ENCODE results near the gene HDAC11.

Gene HDAC11

GRCh38 chr3:13543253-13543652 lies 63.1 kb downstream of the HDAC11 start:
- DNase-seq (ENCODE audit: low read depth) = peak; percentile 93

- peak; percentile 95 for DNase-seq (ENCODE audit: low read depth)
Observed at GRCh38 chr3:13544293-13544831, 64.3 kb downstream of the HDAC11 start.

GRCh38 chr3:13544951-13545651 lies 65.0 kb downstream of the HDAC11 start:
- DNase-seq (ENCODE audit: low read depth) = no peak

DNA sequence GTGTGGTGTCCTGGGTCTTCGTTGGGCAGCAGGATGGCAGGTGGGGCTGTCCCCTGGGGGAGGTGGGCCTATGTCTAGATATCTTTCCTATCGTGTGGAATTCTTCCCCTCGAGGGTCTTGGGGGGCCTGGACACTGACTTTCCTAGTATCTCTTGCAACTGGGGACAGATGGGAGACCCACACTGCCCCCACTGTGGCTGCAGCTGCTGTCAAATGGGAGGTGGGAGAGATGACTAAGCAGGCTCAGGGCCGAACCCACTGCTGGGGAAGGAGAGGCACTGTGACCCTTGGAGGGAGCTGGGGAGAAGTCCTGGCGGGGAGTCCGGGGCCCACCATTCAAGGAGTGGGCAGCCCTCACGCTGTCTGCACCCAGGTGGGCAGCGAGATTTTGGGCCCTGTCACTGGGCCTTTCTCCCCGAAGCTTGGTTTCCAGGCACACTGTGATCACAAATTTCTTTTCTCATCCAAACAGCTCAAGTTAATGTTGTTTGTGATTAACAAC lies 65.9 kb downstream of the HDAC11 start:
- no peak for DNase-seq (ENCODE audit: low read depth)

DNA sequence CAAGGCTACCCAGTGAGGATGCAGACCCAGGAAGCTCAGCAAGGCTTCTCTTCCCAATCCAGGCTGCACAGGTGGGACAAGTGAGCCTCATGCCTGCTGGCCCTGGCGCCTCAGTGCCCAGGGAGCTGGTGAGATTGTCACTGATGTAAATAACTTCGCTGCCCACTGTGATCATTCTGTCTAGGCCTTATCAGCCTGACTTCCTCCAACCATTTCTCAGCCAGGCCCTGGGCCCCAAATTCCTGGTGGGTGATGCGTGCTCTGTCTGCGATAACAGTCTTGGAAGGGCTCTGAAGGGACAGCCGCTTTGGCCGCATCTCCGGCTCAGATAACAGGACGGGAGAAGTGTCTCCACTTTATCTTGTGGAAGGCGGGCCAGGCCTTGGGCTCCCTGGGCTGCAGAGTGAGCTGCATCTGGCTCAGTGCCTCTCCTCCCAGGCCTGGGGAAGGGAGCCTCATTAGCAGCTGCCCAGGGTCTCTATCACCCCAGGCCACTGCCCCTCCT lies 66.6 kb downstream of the HDAC11 start:
- peak; percentile 72 for DNase-seq (ENCODE audit: low read depth)

DNA sequence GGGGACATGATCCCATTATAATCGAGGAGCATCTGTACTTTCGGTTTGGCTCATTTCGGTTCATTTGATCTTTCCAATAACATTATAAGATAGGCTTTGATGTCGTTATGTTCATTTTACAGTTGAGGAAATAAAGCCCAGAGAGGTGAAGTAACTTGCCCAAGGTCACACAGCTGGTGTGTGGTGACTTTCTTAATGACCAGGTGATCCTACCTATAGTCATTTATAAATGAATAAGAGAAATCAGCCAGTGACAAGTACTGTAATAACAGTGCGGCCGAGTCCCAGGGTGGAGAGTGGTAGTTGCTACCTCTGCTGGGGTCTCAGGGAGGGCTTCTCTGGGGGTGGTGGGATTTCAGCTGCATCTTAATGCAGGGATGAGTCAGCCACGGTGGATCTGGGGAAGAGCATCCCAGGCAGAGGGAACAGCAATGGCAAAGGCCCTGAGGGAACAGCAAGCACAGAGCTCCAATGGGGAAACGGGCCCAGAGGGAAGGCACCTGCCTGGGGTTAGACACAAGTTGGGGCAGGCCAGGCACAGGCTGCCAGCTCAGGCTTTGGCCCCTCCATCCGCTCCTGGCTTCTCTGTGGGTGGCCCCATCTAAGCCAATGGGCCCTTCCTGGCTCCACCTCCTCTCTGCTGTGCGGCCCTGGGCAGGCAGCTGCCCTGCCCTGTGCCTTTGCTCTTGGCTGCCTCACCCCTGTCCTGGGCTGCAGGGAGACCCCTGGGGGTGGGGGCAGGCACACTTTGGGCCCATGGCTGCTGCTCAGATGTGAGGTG lies 67.7 kb downstream of the HDAC11 start:
- DNase-seq (ENCODE audit: low read depth) = no peak

- DNase-seq (ENCODE audit: low read depth) = peak; percentile 79
Observed at GRCh38 chr3:13548696-13549622, 68.9 kb downstream of the HDAC11 start, which contains the start of gene FBLN2. Gene FBLN2, plus strand, starts transcription at chr3:13549125. Its CDS starts 21,231 bp downstream, at chr3:13570356.

DNA sequence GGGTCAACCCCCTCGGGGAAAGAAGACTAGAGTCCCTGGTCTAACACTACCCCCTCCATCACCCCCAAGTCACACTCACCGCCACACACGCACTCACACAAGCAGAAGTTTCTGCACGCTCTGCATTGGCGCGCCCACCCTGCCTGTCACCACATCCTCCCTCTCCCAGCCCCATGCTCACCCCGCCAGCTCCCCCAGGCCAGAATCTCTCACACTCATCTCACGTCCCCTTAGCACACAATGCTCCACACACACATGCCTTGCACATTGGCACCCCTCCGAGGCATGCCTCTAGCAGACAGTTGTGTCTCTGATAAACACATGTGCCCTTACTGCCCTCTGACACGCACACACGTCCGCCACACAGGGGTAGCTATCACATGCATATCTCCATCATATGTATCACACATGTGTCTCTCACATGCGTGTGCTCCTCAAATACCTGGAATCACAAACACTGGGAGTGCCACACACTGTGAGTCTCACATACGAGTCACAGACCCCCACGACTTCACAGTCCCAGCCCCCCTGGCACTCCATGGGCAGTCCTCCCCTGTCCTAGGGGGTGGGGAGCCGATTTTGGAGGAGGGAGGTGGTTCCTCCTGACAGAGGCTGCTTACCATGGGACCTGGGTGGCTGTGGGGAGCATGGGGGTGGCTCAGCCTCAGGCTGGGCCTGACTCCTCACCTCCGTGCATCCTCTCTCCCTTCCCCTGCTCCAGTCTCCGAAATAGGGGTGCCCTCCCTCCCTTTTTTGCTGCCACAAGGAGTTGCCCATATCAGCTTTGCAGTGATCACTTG lies 69.7 kb downstream of the HDAC11 start:
- DNase-seq (ENCODE audit: low read depth) = peak; percentile 44

GRCh38 chr3:13550423-13550690 lies 70.3 kb downstream of the HDAC11 start:
- DNase-seq (ENCODE audit: low read depth) = no peak

- DNase-seq (ENCODE audit: low read depth) = no peak
Observed at GRCh38 chr3:13550791-13551360, 70.8 kb downstream of the HDAC11 start.

GRCh38 chr3:13552857-13553652 lies 72.9 kb downstream of the HDAC11 start:
- no peak for DNase-seq (ENCODE audit: low read depth)

- no peak for DNase-seq (ENCODE audit: low read depth)
Observed at GRCh38 chr3:13553686-13554085, 73.6 kb downstream of the HDAC11 start.

GRCh38 chr3:13555753-13556152 lies 75.6 kb downstream of the HDAC11 start:
- DNase-seq (ENCODE audit: low read depth) = no peak

All from ELR (cell line).